GM21786 (cell line): ENCODE data around the gene TSPAN7.

Experiments
- ATAC-seq: cut with Tn5 transposase; IDR thresholded peaks from one replicate; pipeline ENCODE4 v1.9.1; 2021; ENCODE audit not compliant: unreplicated experiment

TSPAN7 gene

GRCh38 chrX:38561126-38561868 lies at the start of gene TSPAN7:
Gene TSPAN7, plus strand, starts transcription at chrX:38561542. Its CDS starts 5 bp downstream, at chrX:38561547.
- peak; percentile 69 for ATAC-seq

- no peak for ATAC-seq
These were observed 48.1 kb upstream of the TSPAN7 start for GRCh38 chrX:38513112-38513742.

GRCh38 chrX:38514016-38514854 lies 47.1 kb upstream of the TSPAN7 start:
- ATAC-seq: no peak

GRCh38 chrX:38515291-38515690 lies 46.1 kb upstream of the TSPAN7 start:
- ATAC-seq: no peak

- ATAC-seq: no peak
These were observed 45.1 kb upstream of the TSPAN7 start for GRCh38 chrX:38516196-38516774.

- ATAC-seq: no peak
These were observed 41.7 kb upstream of the TSPAN7 start for GRCh38 chrX:38519651-38520050.

GRCh38 chrX:38538134-38538533 lies 23.2 kb upstream of the TSPAN7 start:
- ATAC-seq: no peak

- ATAC-seq: no peak
These were observed 21.6 kb upstream of the TSPAN7 start for GRCh38 chrX:38539748-38540147.

- ATAC-seq: no peak
These were observed 12.8 kb upstream of the TSPAN7 start for GRCh38 chrX:38548508-38548907.

- ATAC-seq: no peak
These were observed 8.6 kb upstream of the TSPAN7 start for GRCh38 chrX:38552721-38553120.

- no peak for ATAC-seq
These were observed 2.7 kb upstream of the TSPAN7 start for GRCh38 chrX:38558686-38559085.

- ATAC-seq: no peak
These were observed 591 bp upstream of the TSPAN7 start for GRCh38 chrX:38560776-38561125.

GRCh38 chrX:38561951-38562719 lies 793 bp downstream of the TSPAN7 start:
- no peak for ATAC-seq

- no peak for ATAC-seq
These were observed 1.7 kb downstream of the TSPAN7 start for GRCh38 chrX:38563030-38563429.

- no peak for ATAC-seq
These were observed 9.1 kb downstream of the TSPAN7 start for GRCh38 chrX:38570396-38570795.

- ATAC-seq: no peak
These were observed 9.7 kb downstream of the TSPAN7 start for GRCh38 chrX:38571058-38571457.

- ATAC-seq: no peak
These were observed 13.5 kb downstream of the TSPAN7 start for GRCh38 chrX:38574858-38575257.

- no peak for ATAC-seq
These were observed 14.5 kb downstream of the TSPAN7 start for GRCh38 chrX:38575888-38576287.

GRCh38 chrX:38577738-38578137 lies 16.4 kb downstream of the TSPAN7 start:
- no peak for ATAC-seq

GRCh38 chrX:38578167-38578566 lies 16.8 kb downstream of the TSPAN7 start:
- ATAC-seq: no peak

- ATAC-seq: no peak
These were observed 21.8 kb downstream of the TSPAN7 start for GRCh38 chrX:38583181-38583580.
